Activated T-cell treated with anti-CD3 and anti-CD28 coated beads, Interleukin-2, amount 50 U/mL, for 48 hours (primary cell): ENCODE results near the gene PUM1.
"Not testable (repeated sequence)": the region's sequence is repeated elsewhere in the genome, so short reads cannot be mapped to it uniquely, and the experiment has no call there.

Experiments used
- DNase-seq, 2 experiments: peaks; one replicate each; pipeline ENCODE4 v3.0.0-alpha.2; 2020

The PUM1 gene

DNA sequence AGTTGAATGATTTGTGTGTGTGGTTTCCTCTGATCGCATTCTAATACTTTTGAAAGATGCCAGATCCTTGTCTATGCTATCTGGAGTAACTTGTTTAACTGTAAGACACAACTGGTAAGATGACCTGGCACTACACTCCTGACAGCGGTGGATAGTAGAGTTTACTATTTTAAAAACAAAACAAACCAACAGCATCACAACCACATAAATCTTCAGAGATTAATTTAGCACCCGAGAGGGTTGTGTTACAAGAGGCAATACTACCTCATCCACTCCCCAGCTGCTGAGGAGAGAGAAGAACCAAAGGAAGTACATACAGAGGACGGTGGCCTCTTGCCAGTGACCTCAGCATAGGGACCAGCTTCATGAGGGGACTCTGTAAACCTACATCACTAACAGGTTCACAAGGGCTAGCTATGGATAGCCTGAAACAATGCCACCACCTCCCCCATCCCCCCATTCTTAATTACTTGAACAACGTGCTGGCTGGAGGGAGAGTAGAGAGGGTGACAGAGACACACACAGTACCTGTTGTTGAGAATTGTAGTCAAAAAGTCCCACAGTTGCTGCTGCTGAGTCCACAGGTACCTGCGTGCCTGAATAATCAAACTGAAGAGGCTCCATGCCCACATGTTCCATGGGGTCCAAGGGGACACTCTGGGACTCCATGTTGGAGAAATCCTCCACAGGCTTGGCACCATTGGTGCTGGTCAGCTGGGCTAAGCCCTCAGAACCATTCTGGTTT, 73.5 kb downstream of the PUM1 start:
- no peak for DNase-seq

DNA sequence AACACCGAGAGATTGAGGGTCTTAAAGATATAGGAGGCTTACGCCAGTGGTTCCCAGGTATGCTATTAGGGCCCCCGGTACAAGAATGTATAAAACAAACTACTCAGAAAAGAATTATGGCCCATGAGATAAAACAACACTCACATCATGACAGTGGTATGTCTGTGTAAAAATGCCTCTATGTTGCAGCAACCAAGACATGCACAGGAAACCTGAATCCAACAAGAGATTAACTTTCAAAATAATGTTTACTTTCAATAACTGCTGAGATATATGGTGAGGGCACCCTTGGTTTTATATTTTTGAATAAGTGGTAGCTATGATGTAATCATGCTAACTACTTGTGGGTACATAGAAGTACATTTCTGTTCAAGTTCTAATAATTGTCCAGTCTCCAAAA, 74.9 kb downstream of the PUM1 start:
- DNase-seq: no peak

DNA sequence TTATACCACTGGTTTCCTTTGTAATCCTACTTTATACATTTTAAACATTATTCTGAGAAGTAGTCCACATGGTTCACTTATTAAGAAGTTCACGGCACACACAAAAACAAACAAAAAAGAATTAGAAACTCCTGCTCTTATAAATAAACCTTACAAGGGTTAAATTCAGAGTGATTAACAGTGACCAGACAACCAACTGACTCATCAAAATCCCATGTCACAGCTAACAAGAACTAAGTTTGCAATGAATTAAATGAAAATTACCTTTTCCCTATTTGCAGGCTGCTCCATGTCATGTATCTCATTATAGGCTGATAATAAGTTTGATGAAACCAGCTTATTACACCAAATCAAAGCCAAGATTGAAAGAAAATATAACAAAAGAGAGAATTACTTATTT, 77.5 kb downstream of the PUM1 start:
- DNase-seq: no peak

DNA sequence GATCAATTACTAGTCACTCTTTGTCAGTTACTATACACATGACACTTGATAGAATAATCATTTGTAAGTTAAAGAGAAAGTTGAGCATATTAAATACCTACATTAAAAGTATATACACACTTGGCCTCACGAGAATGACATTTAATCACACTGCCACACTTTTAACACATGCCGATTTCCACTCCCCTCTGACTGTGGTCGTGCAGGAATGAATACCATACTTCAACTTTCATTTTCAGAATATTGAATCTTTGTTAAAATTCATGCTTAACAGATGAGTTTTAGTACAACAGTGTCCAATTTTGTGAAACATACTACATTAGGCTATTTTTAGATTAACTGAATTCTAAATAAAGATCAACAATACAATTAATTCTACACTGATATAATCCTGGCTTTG, 78.8 kb downstream of the PUM1 start:
- no peak for DNase-seq

DNA sequence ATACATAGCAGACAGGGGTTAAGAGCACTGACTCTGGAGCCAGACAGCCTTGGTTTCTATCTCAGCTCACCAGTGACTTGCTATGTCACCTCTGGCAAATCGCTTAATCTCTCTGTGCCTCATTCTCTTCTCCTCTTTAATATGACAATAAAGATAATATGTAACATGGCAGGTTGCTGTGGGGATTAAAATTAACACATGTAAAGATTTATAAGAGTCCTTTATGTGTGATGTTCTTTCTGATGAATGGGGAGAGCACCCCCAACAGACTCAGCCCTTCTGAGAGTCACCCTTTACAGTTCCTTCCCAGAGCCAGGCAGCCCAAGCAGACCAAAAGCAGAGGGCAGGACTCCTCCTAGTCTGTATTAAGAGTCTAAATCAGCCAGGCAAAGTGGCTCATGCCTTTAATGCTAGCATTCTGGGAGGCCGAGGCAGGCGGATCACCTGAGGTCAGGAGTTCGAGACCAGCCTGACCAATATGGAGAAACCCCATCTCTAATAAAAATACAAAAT, 80.5 kb downstream of the PUM1 start:
- DNase-seq: no peak

DNA sequence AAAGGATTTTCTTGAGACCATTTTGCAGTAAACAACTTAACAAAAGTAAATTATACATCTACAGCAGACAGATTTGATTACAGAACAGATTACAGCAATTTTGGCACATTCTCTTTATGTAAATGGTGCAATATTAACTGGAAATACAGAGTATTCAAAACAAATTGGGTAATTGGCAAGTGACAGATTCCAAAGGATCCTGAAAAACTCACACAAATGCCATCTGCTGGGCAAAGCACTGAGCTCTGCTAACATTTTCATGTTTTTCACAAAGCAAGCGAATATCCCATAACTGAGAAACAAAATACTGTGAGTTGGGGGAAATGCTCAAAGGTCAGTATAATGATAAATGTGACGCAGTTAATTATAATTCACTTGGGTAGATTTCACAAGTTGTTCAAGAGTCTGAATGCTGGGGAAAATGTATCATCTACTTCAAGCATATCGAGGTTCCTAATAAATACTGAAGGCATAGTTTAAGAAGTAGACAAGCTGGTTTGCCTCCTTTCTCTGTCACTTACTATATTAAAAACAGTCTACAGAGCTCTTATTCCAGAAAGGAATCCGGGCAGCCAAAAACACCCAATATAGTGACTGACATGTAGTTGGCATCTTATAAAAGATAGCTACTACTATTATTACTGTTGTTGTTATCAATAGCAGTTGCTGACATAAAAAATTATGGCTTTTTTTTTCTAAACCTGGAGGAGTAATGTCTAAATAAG, 81.2 kb downstream of the PUM1 start:
- no peak for DNase-seq

DNA sequence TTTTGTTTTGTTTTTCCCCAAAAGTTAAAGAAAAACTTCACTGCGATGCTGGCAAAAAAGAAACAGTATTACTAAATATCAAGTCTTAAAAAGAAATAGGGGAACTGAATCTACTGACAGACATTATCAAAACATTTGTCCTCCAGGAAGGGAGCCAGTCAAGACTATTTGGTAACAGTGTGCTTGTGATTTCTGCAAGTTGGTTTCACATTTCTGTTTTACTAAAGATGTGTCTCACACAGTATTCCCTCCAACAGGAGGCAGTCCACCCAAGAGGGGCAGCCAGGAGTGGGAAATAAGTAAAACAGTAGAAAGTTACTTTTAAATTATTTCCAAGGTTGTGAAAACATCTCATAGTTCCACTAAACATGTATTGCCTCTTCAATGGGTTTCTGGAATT, 82.6 kb downstream of the PUM1 start:
- DNase-seq: no peak

DNA sequence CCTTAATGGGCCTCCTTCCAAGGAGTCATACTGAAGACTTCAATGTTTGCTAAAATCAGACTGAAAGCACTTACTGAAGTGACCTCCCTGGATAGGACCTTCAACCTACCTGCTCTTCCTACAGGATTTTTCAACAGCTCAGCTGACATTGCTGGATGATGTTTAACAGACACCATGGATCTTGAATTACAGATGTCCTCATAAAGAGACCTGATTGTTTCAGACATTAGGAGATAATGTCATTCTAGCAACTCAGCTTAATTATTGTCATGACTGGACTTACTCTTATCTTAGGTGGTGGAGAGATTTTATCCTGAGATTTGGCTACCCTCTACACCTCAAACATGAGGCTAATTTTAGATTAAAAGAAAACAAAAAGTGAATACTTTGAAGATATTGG, 83.1 kb downstream of the PUM1 start:
- DNase-seq: no peak

DNA sequence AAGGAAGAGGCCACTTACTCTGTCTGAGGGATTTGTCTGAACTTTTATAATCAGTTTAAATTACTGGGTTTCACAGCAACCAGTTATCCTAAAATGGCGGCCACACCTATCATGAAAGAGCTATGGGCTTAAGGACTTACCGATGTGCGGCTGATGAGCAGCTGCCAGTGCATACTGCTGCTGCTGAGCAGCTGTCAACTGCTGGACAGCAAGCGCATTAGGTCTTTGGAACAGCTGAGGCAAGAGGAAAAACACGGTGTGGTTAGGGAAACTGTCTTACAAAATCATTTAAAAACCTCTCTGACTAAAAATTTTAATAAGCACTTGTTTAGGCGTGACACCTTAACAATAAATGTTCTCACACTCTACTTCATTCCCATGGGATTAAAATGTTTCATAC, 84.3 kb downstream of the PUM1 start:
- DNase-seq: no peak

DNA sequence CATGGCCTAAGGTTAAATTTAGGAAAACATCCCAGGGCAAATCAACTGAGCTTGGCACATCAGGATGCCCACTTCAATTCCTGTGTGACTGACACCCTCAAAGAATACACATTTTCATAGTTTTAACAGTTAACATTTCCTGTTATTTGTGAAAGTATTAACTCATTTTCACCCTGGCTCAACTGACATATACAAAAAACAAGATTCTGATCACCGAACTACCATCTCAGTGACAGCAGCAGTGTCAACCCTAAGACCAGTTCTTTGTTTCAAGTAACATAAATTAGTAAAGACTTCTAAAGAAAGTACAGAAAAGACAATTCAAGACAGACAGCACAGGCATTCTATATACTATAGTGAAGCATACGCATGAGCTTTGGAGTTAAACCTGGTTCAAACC, 88.0 kb downstream of the PUM1 start:
- no peak for DNase-seq

DNA sequence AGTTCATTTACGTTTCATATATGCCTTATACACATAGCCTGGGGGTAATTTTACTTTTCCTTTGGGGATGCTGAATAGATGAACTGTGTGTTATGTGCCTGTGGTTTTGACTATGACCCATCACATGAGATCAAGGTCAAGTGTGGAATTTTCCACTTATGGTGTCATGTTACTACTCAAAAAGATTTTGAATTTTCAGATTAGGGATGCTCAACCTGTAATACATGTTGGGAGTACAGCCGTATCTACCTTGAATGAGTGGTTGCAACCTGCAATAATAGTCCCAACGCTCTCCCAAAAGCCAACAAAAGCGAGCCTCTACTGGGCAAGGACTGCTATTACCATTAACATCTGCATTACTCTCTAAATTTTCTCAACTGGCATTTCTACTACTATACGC, 88.4 kb downstream of the PUM1 start:
- no peak for DNase-seq

DNA sequence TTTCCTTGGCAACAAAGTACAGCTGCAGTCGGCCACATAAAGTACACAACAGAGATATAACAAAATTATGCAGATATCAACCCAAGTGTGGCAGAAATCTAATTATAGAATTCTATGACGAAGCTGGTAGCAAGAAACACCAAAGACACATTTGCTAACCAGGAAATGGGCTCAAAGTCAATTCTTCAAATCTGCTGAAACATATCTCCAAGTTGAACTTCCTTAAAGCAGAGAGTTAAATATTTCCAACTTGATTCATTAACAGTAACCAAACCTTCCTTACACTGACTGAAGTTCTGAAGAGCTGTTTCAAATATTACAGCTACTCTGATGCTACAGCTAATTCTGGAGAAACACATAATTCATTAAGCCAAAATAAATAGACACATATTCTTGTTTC, 89.4 kb downstream of the PUM1 start:
- DNase-seq: no peak

DNA sequence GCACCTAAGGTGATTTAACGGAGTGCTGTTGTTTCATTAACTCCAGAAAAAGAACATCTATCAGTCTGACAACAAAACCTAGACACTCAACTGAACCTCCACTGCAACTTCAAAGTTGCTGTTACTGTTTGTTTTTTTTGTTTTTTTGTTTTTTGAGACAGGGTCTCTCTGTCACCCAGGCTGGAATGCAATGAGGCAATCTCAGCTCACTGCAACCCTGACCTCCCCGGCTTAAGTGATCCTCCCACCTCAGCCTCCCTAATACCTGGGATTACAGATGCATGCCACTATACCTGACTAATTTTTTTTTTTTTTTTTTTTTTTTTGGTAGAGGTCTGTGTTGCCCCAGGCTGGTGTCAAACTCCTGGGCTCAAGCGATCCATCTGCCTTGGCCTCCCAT, 90.3 kb downstream of the PUM1 start:
- no peak for DNase-seq

DNA sequence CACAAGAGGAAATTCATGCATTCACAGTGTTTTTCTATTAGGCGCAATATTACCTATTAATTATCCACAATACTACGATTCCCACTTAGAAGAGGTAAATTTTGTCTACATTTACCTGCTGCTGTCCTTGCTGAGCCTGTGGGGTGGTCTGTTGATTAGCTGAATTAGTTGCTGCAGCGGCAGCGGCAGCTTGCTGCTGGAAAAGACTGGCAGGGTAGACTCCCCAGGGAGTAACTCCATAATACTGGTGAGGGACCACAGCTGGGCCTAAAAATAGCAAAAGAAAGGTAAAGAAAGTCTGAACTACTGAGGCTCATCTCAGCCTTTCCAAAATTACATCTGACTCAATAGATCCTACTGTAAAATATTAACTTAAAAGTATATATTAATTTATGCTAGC, 91.0 kb downstream of the PUM1 start:
- no peak for DNase-seq

DNA sequence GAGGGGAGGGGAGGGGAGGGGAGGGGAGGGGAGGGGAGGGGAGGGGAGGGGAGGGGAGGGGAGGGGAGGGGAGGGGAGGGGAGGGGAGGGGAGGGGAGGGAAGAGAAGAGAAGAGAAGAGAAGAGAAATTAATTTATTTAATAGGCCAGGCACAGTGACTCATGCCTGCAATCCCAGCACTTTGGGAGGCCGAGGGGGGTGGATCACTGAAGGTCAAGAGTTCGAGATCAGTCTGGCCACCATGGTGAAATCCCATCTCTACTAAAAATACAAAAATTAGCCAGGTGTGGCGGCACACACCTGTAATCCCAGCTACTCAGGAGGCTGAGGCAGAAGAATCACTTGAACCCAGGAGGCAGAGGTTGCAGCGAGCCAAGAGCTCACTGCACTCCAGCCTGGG, 93.2 kb downstream of the PUM1 start:
- DNase-seq: not testable (repeated sequence)

DNA sequence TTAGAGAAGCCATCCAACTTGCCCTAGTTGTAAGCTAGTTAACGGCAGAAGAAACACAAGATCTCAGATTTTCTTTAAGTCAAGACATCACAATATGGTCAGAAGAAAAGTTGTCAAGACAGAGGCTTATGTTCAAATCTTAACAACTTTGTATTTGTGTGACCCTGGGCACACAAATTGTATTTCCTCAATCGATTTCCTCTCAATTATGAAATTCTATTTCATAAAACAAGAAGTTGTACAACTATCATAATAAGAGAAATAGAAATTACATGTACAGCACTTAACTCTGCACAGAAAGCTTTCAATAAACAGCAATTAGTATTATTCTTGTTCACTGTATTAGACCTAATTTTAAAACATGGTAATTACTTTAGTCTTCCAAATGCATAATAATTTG, 94.0 kb downstream of the PUM1 start:
- DNase-seq: no peak

DNA sequence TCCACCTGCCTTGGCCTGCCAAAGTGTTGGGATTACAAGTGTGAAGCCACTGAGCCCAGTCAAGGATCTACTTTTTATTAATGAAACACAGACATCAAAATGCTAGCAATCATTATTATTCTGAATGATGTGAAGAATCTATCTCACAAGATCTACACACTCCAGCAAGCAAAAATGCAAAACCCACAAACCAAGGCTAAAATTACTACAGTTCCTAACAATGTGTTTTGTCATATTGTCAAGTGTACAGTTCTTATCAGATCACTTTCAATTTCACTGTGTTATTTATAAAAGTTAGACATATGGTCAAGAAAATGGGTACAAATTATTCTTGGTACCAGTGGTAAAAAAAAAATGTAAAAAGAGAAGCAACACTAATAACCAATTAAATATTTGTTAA, 95.6 kb downstream of the PUM1 start:
- no peak for DNase-seq

DNA sequence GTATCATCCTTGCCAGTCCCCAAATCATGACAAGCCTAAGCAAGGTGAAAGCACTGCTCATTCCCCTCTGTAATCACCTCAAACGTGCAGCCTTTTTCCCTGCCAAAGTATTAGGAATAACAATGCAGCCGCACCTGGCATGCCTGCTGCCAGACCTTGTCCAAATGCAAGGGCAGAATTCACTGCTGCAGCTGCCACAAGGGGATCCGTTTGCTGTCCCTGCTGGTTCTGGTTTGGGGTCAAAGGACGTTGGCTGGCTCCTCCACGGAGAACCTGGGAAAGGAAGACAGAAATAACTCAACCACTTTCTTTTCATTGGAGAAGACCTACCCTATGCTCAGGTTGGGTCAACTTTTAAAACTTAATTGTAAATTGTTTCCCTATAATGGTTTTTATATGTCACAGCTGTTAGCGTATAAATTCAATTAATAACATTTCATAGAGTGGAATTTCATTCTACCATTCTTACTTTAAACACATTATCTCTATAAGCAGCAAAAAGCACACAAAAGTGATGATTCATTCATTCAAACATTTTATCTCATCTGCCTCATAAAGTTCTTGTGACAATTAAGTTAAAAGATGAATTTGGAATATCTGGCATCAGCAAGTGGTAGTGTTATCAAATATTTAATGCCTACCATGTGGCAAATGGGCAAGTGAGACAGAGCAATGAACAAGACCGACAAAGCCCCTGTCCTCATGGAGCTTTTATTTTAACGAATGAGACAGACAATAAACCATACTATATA, 97.1 kb downstream of the PUM1 start:
- DNase-seq: no peak

DNA sequence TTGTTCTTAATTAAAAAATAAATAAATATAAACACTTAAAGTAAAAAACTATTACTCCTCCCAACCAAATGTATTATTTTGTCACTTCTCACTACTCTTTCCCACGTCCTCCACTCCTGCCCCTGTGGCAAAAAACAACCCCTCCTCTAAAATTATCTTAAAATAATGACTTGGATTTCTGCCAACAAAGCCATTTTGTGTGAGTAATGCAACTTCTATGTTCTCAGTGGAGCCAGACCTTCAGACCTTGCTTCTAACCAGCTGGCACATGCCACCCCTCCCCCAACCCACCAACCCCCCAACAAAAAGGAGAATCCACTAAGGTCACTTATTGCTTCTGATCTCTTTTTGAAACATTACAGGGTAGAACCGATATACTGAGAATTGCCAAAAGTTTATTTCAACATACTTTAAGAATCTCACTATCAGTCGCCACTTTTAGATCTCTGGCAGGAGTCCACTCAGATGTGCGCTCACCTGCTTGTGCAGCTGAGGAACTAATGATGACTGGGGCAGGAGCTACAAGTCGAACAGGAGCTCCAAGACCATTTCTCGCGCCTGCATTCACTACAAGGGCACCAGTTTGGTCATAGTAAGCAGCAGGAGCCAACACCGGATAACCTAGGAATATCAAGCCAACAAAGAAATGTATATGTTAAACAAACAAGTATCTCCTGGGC, 98.7 kb downstream of the PUM1 start:
- no peak for DNase-seq

DNA sequence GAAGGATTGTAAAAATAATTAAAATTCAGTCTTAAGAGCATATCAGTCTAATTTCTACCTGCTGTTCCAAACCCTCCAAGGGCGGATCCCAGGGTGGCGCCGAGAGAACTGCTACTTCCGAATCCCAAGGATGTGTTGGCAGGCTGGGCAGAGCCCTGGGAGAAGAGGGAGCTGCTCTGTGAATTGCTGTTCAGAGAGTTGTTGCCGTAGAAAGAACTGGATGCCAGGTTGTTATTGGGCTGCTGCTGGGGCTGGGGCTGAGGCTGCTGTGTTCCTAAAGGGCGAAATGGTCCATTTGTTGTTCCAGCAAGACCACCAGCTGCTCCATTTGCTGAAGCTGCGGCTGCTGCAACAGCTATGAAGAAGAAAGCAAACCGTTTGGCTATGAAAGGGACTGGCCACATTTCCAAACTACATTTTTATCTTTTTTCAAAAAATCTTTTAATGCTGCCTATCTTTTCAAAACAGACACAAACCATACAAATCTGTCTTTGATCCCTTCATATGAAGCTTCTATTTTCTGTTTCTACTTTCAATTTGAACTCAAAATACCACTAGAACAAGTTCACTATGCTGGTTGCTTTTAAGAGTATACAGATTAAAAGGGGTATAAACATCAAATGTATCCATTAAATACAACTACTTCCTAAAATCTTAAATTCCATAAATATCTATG, 99.5 kb downstream of the PUM1 start:
- no peak for DNase-seq

DNA sequence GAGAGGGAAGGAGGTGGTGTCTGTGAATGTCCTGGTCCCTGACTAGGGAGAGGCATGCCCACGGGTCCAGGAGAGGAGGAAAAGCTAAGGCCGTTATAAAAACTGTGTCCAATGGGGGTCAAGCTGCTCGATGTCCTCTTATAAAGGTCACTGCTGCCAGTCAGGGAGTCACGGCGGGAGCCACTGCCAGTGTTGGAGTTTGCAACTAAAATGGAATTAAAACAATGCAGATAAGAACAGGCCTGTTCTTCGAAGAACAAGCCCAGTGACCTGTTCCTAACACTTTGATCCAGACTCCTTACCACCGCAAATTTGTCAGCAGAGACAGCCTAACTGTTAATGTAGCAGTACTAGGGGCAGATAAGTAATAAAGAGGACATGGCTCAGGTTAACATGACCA, 100.8 kb downstream of the PUM1 start:
- no peak for DNase-seq

DNA sequence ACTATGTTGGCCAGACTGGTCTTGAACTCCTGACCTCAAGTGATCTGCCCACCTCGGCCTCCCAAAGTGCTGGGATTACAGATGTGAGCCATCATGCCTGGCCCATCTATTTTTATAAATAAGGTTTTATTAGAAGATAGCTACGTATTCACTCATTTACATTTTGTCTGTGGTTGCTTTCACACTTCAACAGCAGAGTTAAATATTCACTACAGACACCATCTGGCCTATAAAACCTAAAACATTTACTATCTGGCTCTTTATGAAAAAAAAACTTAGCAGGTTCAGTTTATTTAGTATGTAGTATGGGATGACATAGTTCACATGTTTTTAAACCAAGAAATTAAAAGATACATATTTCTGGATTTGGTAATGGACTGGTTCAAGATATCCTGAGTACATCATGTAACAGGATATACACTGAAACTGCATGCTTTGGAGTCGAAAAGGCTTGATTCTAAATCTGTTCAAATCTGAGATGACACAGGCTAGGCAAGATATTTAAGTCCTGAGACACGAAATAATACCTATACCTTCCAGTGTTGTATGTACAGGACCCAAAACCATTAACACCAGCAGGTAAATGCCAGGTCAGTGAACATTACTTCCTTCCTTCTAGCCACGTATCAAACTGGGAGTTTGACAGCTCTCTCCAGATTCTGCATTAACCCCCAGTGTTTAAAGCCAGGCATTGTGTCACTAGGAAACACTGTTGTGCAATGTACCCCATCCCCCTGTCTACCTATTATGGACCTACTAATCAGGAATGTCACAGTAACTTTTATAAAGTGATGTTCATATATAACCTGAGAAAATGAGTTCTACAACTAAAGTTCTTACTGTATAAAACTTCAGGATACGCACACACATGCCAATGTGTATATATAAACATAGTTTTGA, 102.7 kb downstream of the PUM1 start:
- no peak for DNase-seq
